Measurements from ENCODE around the gene SVOP.

DNA sequence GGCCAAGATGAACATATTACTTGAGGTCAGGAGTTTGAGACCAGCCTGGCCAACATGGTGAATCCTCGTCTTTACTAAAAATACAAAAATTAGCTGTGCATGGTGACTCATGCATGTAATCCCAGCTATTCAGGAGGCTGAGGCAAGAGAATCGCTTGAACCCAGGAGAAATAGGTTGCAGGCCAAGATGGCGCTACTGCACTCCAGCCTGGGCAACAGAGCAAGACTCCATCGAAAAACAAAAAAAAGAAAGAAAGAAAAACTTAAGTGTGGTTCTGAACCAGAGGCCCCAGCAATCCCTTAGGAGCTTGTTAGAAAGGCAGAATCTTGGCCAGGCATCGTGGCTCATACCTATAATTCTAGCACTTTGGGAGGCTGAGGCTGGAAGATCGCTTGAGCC lies 24.5 kb downstream of the SVOP start:
- TF ChIP-seq POLR2A (IDR thresholded peaks at IDR 0.05), result no peak
- TF ChIP-seq, protein P1, sequence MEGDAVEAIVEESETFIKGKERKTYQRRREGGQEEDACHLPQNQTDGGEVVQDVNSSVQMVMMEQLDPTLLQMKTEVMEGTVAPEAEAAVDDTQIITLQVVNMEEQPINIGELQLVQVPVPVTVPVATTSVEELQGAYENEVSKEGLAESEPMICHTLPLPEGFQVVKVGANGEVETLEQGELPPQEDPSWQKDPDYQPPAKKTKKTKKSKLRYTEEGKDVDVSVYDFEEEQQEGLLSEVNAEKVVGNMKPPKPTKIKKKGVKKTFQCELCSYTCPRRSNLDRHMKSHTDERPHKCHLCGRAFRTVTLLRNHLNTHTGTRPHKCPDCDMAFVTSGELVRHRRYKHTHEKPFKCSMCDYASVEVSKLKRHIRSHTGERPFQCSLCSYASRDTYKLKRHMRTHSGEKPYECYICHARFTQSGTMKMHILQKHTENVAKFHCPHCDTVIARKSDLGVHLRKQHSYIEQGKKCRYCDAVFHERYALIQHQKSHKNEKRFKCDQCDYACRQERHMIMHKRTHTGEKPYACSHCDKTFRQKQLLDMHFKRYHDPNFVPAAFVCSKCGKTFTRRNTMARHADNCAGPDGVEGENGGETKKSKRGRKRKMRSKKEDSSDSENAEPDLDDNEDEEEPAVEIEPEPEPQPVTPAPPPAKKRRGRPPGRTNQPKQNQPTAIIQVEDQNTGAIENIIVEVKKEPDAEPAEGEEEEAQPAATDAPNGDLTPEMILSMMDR (IDR thresholded peaks at IDR 0.05), result no peak

All from tibial nerve (tissue), 3 donors.